CD4-positive, alpha-beta T cell (primary cell): Measurements from ENCODE around the gene ESF1. TPM values are rescaled to one million over a fixed set of nuclear protein-coding genes. Genes with fewer than 3 reads are reported as not detected.
A peak's percentile ranks its signal among the peaks of the same experiment; 100 is the strongest.

ENCODE experiments used
- ATAC-seq: fragments of 200-7000 bp; cut with Tn5 transposase; one replicate; pipeline ENCODE4 v1.10.0; 2022; ENCODE audit warnings: mild to moderate bottlenecking; ENCODE audit not compliant: poor library complexity
- CTCF ChIA-PET: fragments of 350-600 bp; sonication (Branson Sonifier 250); formaldehyde crosslinking; loops from one replicate; lab custom pipeline; 2021; ENCODE audit warnings: antibody characterized with exemption, inconsistent platforms; lab: Charles Lee
- POLR2A ChIA-PET: fragments of 350-600 bp; sonication (Branson Sonifier 250); formaldehyde crosslinking; loops from one replicate; lab custom pipeline; 2021; ENCODE audit warnings: antibody characterized with exemption, inconsistent platforms; lab: Charles Lee
- DNase-seq, 14 experiments: peaks; one replicate each; pipeline ENCODE4 v3.0.0-alpha.2; 2013 to 2020; ENCODE audit warnings: mixed read lengths in 2 of 14
- H3K27ac ChIP-seq, 2 donors: one replicate each; pipeline versions ENCODE4 v1.5.1 to v1.7.0; 2013; ENCODE audit warnings: low read length in 2 of 2, low read depth in 1 of 2, mild to moderate bottlenecking in 1 of 2
- H3K27me3 ChIP-seq, 2 experiments: 1 replicate in 1 of 2; 2 replicates in 1 of 2; pipeline versions ENCODE4 v1.6.1 to v1.7.0; 2013; ENCODE audit warnings: low read length in 2 of 2, control low read depth in 1 of 2, mild to moderate bottlenecking in 1 of 2, moderate library complexity in 1 of 2; ENCODE audit not compliant: insufficient read depth in 2 of 2, control insufficient read depth in 1 of 2
- H3K36me3 ChIP-seq: one replicate; pipeline ENCODE4 v1.6.1; 2013; ENCODE audit warnings: low read length, control low read depth; ENCODE audit not compliant: insufficient read depth
- H3K4me1 ChIP-seq: one replicate; pipeline ENCODE4 v1.6.1; 2013; ENCODE audit warnings: low read length, control low read depth; ENCODE audit not compliant: insufficient read depth
- H3K4me3 ChIP-seq: one replicate; pipeline ENCODE4 v1.5.1; 2013; ENCODE audit warnings: mild to moderate bottlenecking, low read length, moderate library complexity
- H3K9me3 ChIP-seq, 2 experiments: 1 replicate in 1 of 2; 2 replicates in 1 of 2; pipeline versions ENCODE4 v1.6.1 to v1.7.0; 2013; ENCODE audit warnings: low read length in 2 of 2, mild to moderate bottlenecking in 2 of 2, control low read depth in 1 of 2, moderate library complexity in 1 of 2; ENCODE audit not compliant: control insufficient read depth in 1 of 2, insufficient read depth in 1 of 2
- H3K27ac Mint-ChIP-seq: one replicate; pipeline ENCODE4 v1.8.0; 2020; ENCODE audit warnings: mixed read lengths
- H3K27me3 Mint-ChIP-seq: one replicate; pipeline ENCODE4 v1.8.0; 2021; ENCODE audit warnings: mixed read lengths
- H3K36me3 Mint-ChIP-seq: one replicate; pipeline ENCODE4 v1.8.0; 2021; ENCODE audit warnings: low read depth, mixed read lengths
- H3K4me1 Mint-ChIP-seq: one replicate; pipeline ENCODE4 v1.8.0; 2021; ENCODE audit warnings: low read depth, mixed read lengths
- H3K4me3 Mint-ChIP-seq: one replicate; pipeline ENCODE4 v1.8.0; 2020; ENCODE audit warnings: mild to moderate bottlenecking, mixed read lengths
- H3K9me3 Mint-ChIP-seq: one replicate; pipeline ENCODE4 v1.8.0; 2020; ENCODE audit warnings: mixed read lengths
- intact Hi-C, 2 experiments: fragments of 100-400 bp; cut with DNase I in 1 of 2; cut with micrococcal nuclease in 1 of 2; formaldehyde crosslinking; loops; one replicate each; pipeline versions ENCODE4 v1.15.1 to v1.9.0; 2023 to 2025; cut with DNase I, micrococcal nuclease
- total RNA-seq, 174 experiments: library from RNA in 2 of 174; stranded (reverse) in 2 of 174; gene quantifications; one replicate each; pipeline ENCODE4 v1.2.3 and lab custom pipeline; 2021 to 2026
- TF ChIP-seq, protein P1 (sequence below): fragments of 200-600 bp; IDR thresholded peaks from one replicate; pipeline ENCODE4 v1.8.0; 2022; ENCODE audit warnings: antibody characterized with exemption, mild to moderate bottlenecking

Gene ESF1
- total RNA-seq, 2 experiments from 2014 or later, result 6.9 to 7.1 TPM

GRCh38 chr20:13821876-13822275, 37.2 kb upstream of the ESF1 start:
- ChIA-PET POLR2A (no interaction called here), CTCF (no interaction called here)
- Mint-ChIP-seq H3K9me3 (no peaks in the 10 kb centered on the region), H3K27ac (no peak overlapping the region), H3K4me1 (no peaks in the 10 kb centered on the region), H3K36me3 (peaks cover 18% of the 10 kb centered on the region), H3K27me3 (no peaks in the 10 kb centered on the region), H3K4me3 (no peak overlapping the region)
- H3K27me3 ChIP-seq, result no peaks in the 10 kb centered on the region
- DNase-seq, result no peak
- peaks cover 9% of the 10 kb centered on the region for H3K36me3 ChIP-seq
- H3K4me3 ChIP-seq, result no peak overlapping the region
- TF ChIP-seq, protein P1, sequence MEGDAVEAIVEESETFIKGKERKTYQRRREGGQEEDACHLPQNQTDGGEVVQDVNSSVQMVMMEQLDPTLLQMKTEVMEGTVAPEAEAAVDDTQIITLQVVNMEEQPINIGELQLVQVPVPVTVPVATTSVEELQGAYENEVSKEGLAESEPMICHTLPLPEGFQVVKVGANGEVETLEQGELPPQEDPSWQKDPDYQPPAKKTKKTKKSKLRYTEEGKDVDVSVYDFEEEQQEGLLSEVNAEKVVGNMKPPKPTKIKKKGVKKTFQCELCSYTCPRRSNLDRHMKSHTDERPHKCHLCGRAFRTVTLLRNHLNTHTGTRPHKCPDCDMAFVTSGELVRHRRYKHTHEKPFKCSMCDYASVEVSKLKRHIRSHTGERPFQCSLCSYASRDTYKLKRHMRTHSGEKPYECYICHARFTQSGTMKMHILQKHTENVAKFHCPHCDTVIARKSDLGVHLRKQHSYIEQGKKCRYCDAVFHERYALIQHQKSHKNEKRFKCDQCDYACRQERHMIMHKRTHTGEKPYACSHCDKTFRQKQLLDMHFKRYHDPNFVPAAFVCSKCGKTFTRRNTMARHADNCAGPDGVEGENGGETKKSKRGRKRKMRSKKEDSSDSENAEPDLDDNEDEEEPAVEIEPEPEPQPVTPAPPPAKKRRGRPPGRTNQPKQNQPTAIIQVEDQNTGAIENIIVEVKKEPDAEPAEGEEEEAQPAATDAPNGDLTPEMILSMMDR, result no peak
- intact Hi-C loops, result loop anchor here in 1 of 2 experiments (5.0 kb wide), 1 partner anchor 230 kb away; no protein-coding TSS in a partner anchor
- ATAC-seq, result no peak
- H3K27ac ChIP-seq, result no peak overlapping the region
- no peaks in the 10 kb centered on the region for H3K4me1 ChIP-seq
- H3K9me3 ChIP-seq, result no peaks in the 10 kb centered on the region

DNA sequence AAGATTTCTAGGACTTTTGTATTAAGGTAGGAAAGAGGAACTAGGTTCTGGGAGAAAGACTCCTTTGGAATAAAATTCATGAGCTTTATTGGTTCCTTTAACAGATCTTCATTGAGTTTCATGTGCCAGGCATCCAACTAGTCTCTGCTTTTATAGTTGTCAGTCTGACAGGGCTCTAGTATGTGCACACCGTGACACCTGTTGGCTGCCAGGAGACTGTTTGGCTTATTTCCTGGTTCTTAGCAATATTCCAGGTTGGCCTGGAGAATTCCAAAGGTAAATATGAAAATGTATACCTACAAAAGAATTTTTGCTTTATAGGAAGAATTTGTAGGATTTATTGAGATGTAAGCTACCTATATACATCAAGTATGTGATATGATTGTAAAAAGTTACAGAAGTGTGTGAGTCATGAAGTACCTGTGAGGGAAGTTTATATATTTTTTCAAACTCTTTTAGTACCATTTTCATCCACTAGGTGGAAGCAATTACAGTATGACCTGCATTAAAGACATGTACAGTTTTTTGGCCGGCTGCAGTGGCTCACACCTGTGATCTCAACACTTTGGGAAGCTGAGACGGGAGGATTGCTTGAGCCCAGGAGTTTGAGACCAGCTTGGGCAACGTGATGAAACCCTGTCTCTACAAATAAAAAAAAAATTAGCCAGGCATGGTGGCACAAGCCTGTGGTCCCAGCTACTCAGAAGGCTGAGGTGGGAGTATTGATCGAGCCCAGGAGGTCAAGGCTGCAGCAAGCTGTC, 35.3 kb upstream of the ESF1 start:
- intact Hi-C loops, result loop anchor here in 1 of 2 experiments (5.0 kb wide), 1 partner anchor 232 kb away; no protein-coding TSS in a partner anchor
- TF ChIP-seq, protein P1, result peak; percentile 84
- Histone ChIP-seq H3K9me3 (no peaks in the 10 kb centered on the region), H3K4me3 (no peak overlapping the region), H3K27ac (no peak overlapping the region), H3K36me3 (peaks cover 23% of the 10 kb centered on the region), H3K4me1 (no peaks in the 10 kb centered on the region), H3K27me3 (no peaks in the 10 kb centered on the region)
- peaks cover 32% of the 10 kb centered on the region for H3K36me3 Mint-ChIP-seq
- no peaks in the 10 kb centered on the region for H3K9me3 Mint-ChIP-seq
- no peak overlapping the region for H3K4me3 Mint-ChIP-seq
- POLR2A ChIA-PET, result interaction anchor here (0.7 kb wide), 1 partner anchor 212 kb away, joined by 3 read pairs; no protein-coding TSS in a partner anchor
- no peaks in the 10 kb centered on the region for H3K4me1 Mint-ChIP-seq
- CTCF ChIA-PET, result interaction anchor here (1.0 to 1.3 kb wide), 2 partner anchors 14 to 20 kb away, joined by 3 read pairs; no protein-coding TSS in a partner anchor
- ATAC-seq, result peak; percentile 75
- DNase-seq, result peak in 5 of 14 experiments; percentile 7 to 61 (median 43)
- no peaks in the 10 kb centered on the region for H3K27me3 Mint-ChIP-seq
- no peak overlapping the region for H3K27ac Mint-ChIP-seq

- ChIA-PET CTCF (no interaction called here), POLR2A (no interaction called here)
- intact Hi-C loops, result no loop called here
- Histone ChIP-seq H3K27me3 (no peaks in the 10 kb centered on the region), H3K4me3 (no peak overlapping the region), H3K36me3 (peaks cover 46% of the 10 kb centered on the region), H3K27ac (no peak overlapping the region), H3K9me3 (no peaks in the 10 kb centered on the region), H3K4me1 (no peaks in the 10 kb centered on the region)
- no peak overlapping the region for H3K4me3 Mint-ChIP-seq
- ATAC-seq (no peak), DNase-seq (no peak)
- peak overlapping the region; percentile 39 for H3K27ac Mint-ChIP-seq
- no peaks in the 10 kb centered on the region for H3K27me3 Mint-ChIP-seq
- no peaks in the 10 kb centered on the region for H3K4me1 Mint-ChIP-seq
- TF ChIP-seq, protein P1, result no peak
- peaks cover 50% of the 10 kb centered on the region for H3K36me3 Mint-ChIP-seq
- no peaks in the 10 kb centered on the region for H3K9me3 Mint-ChIP-seq
Measured at GRCh38 chr20:13817342-13817741, 32.6 kb upstream of the ESF1 start.
